NCI-H2029 (cell line): ENCODE data around the gene PDIA6.
A peak's percentile ranks its signal among the peaks of the same experiment; 100 is the strongest.

ENCODE experiments used
- DNase-seq: peaks from one replicate; lab custom pipeline; 2025; lab: John Stamatoyannopoulos, UW

PDIA6 gene, protein sequence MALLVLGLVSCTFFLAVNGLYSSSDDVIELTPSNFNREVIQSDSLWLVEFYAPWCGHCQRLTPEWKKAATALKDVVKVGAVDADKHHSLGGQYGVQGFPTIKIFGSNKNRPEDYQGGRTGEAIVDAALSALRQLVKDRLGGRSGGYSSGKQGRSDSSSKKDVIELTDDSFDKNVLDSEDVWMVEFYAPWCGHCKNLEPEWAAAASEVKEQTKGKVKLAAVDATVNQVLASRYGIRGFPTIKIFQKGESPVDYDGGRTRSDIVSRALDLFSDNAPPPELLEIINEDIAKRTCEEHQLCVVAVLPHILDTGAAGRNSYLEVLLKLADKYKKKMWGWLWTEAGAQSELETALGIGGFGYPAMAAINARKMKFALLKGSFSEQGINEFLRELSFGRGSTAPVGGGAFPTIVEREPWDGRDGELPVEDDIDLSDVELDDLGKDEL

GRCh38 chr2:10812362-10813162 is at the start of gene PDIA6:
TSS of gene PDIA6 (minus strand) at chr2:10812785. CDS start at chr2:10812696, 89 bp downstream.
- peak; percentile 89 for DNase-seq

DNA sequence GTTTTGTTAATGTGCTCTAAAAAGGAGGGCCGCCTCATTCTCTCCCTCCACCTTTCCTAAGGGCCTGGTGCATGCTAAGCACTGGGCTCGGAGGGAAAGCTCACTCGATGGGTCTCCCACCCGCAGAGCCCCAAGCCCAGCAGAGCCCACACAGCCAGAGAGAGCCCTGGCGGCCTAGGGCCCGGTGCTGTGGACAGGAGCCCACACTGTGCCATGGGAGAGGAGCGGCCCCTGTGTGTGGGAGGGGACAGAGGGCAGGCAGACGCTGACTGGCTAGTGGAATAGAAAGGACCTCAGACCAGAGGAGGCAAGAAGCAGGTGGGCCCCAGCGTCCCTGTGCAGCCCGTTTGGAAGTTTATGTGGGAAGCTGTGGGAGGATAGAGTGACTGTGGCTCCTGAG is 49.7 kb upstream of the PDIA6 start:
- no peak for DNase-seq

GRCh38 chr2:10861765-10862164 is 49.2 kb upstream of the PDIA6 start:
- no peak for DNase-seq

DNA sequence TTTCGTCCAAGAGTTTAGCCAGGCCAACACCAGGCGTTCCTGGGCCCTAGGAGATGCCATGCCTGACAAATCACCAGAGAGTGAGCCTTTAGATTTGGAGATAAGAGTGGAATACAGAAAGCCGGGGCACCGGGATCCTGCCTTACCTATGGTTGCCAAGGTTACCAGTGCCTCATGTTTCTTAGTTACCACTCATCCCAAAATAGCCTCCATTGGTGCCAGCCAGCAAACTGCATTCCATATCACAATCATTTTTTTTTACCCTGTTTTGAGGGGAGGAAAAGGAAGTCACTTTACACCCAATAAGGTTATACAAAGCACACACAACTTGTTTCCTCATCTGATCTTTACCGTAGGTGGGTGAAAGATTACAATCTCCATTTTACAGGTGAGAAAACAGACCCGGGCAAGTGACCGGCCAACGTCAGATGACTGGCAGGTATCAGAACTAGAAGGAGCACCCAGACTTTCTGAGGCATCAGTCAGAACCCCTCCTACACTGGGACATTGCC is 48.3 kb upstream of the PDIA6 start:
- no peak for DNase-seq

- no peak for DNase-seq
Observed at GRCh38 chr2:10860081-10860813, 47.7 kb upstream of the PDIA6 start.

GRCh38 chr2:10859278-10859677 is 46.7 kb upstream of the PDIA6 start:
- no peak for DNase-seq

- no peak for DNase-seq
Observed at GRCh38 chr2:10848541-10848940, 36.0 kb upstream of the PDIA6 start.

DNA sequence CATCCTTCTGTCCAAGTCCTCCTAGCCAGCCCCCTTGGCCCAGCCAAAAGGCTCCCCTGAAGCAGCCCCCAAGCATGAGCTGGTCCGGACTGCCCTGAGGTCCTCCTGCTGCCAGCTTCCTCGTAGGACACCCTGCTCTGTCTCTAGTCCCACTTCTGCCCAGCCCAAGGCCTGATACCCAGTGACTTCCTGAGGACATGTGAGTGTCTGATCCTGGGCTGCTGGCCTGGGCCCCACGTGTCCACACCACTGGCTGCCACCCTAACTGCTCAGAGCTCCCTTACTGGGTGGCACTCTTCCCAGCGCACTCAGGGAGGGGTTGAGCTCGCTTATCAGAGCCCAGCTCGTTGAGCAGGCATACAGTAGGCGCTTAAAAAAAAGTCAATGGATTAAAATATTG is 34.4 kb upstream of the PDIA6 start:
- no peak for DNase-seq

- DNase-seq = no peak
Observed at GRCh38 chr2:10846110-10846861, 33.7 kb upstream of the PDIA6 start.

DNA sequence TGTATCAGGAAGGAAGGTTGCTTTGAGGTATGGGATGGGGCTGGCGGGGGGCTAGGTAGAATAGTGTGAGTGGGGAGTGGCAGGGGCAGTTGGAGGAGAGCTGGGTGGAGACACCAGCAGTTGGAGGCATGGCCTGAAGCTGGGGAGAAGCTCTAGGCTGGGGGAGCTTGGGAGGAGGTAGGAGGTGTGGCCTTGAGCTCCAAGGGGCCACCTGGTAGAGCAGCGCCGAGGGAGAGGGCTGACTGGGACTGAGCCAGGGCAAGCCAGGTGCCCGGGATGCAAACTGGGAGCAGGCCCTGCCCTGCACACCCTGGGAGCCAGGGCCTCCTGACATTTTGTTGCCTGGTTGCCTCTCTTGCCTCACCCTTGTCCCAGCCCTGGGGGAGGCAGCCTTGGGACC is 33.1 kb upstream of the PDIA6 start:
- no peak for DNase-seq

DNA sequence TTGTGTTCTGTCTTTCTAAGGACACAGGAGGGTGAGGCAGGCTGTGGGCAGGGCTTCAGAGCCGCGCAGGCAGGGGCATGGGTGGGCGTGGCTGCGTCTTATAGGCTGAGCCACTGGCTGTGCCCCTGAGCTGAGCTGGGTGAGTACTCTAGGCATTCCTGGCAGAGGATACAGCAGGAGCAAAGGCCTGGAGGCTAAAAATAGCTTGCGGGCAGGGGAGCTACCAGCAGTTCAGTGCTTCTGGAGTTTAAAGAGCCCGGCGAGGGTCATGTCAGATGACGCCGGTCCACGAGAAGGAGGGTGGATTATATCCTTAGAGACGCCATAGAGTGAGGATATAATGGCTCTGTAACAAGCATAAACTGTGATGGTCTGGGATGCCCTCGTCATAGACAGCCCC is 31.5 kb upstream of the PDIA6 start:
- DNase-seq = peak; percentile 93

DNA sequence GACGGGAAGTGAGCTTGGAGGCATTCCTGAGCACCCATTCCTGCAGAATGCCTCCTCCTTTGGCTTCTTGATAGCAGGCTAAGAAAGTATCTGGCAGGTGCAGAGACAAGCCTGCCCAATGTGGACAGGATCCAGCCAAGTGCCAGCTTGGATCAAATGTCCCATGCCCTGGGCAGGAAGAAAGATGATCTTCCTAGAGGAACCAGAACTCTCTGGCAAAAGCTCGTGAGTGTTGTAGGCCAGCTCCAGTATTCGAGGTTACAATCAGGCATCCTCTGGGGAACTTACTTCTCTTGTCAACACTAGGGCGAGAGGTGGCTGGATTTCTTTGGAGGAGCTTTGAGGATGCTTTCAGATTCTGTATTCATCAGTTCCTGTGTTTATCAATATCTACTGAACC is 29.9 kb upstream of the PDIA6 start:
- no peak for DNase-seq

- DNase-seq = no peak
Observed at GRCh38 chr2:10841547-10842219, 29.1 kb upstream of the PDIA6 start.

- DNase-seq = no peak
Observed at GRCh38 chr2:10839813-10840212, 27.2 kb upstream of the PDIA6 start.

DNA sequence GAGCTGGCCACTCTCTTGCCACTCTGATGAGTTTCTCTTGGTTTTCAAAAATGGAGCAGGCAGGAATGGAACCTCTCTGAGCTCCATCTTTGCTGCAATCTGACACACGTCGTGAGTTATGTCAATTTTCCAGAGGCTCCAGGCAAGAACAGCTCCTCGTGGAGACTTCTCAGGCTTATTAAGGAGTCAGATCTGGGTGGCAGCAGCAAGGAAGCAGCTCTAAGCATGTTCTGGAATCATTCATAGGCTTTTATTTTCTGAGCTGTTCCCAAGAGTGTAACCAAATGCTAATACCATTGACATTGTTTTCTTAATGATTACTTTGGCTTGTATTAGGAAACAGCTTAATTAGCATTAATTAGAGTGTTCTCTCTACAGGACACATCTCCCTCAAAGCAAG is 26.1 kb upstream of the PDIA6 start:
- no peak for DNase-seq

DNA sequence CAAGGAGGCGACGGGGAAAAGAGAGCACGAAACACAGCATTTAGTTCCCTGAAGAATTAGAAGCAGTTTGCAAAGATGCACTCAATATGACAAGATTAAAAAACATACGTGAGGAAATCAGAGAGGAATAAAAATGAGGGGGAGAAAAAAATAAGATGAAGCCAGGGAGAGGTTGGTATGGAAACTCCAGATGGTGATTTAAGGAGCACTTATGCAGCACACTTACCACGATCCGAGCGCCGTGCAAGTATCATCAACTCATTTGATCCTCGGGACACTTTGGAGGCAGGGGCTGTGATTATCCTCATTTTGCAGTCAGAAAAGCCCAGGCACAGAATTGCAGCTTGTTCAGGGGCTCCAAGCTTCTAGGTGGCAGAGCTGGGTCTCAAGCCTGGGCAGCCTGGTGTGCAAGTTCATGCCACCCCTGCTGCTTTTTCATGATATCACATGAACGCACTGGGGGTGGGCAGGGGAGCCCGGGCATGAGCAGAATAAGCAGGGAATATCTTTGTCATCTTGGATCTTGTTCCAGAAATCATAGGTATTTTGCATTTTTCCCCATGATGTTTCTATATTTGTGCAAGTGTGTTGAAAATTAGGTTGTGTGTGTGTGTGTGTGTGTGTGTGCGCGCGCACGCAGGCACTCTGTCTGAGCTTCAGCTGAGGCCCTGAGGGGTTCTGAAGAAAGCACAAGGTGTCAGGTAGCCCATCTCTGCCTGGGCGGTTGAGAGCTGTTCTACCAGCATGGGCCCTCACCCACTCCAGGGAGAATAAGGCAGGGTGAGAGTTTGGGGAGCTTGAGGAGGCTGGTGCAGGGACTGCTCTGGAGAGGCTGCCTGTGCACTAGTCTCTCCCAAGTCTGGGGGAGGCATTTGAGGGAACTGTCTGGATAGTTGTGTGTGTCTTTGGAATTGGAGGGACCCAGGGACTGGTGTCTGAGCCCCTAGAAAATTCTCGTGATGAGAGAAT is 25.0 kb upstream of the PDIA6 start:
- no peak for DNase-seq

- peak; percentile 66 for DNase-seq
Observed at GRCh38 chr2:10835052-10835970, 22.7 kb upstream of the PDIA6 start.

GRCh38 chr2:10834068-10834655 is 21.6 kb upstream of the PDIA6 start:
- DNase-seq = peak; percentile 61
